Endothelial cell (in vitro differentiated cells): ENCODE measurements around the gene OGN. TPM values are rescaled to one million over a fixed set of nuclear protein-coding genes. Genes with fewer than 3 reads are reported as not detected.

Source experiments
- DNase-seq: peaks from one replicate; pipeline ENCODE4 v3.0.0; 2021; ENCODE audit warnings: low spot score
- H3K27ac Mint-ChIP-seq: one replicate; pipeline ENCODE4 v1.8.0; 2021; ENCODE audit warnings: mixed read lengths, inconsistent platforms; ENCODE audit not compliant: unreplicated experiment
- H3K27me3 Mint-ChIP-seq: one replicate; pipeline ENCODE4 v1.8.0; 2021; ENCODE audit warnings: mild to moderate bottlenecking, moderate library complexity, mixed read lengths, inconsistent platforms; ENCODE audit not compliant: unreplicated experiment
- H3K36me3 Mint-ChIP-seq: one replicate; pipeline ENCODE4 v1.8.0; 2021; ENCODE audit warnings: mild to moderate bottlenecking, low read depth, mixed read lengths, inconsistent platforms; ENCODE audit not compliant: unreplicated experiment
- H3K4me1 Mint-ChIP-seq: one replicate; pipeline ENCODE4 v1.8.0; 2021; ENCODE audit warnings: mild to moderate bottlenecking, mixed read lengths, inconsistent platforms; ENCODE audit not compliant: unreplicated experiment
- H3K4me3 Mint-ChIP-seq: one replicate; pipeline ENCODE4 v1.8.0; 2021; ENCODE audit warnings: mild to moderate bottlenecking, mixed read lengths, inconsistent platforms; ENCODE audit not compliant: unreplicated experiment
- H3K9me3 Mint-ChIP-seq: one replicate; pipeline ENCODE4 v1.8.0; 2021; ENCODE audit warnings: mixed read lengths, inconsistent platforms; ENCODE audit not compliant: unreplicated experiment
- CTCF ChIP-seq: fragments of 200-600 bp; sonication (generic); IDR thresholded peaks from one replicate; pipeline ENCODE4 v1.5.0; 2021; ENCODE audit warnings: antibody characterized with exemption; ENCODE audit not compliant: unreplicated experiment
- total RNA-seq: library from RNA; stranded (reverse); fragmentation: NEBNext Ultra II Directional; extraction: Animal tissue kit (Norgen Biotek cat#: 25700); gene quantifications from one replicate; pipeline ENCODE4 v1.2.1, GENCODE V29; 2021; ENCODE audit not compliant: unreplicated experiment

OGN gene
- total RNA-seq, 1 donor from 2014 or later: not detected

- Mint-ChIP-seq H3K27me3 (no peaks in the 10 kb centered on the region), H3K9me3 (no peaks in the 10 kb centered on the region), H3K4me1 (peaks cover 17% of the 10 kb centered on the region), H3K36me3 (no peaks in the 10 kb centered on the region), H3K4me3 (no peak overlapping the region), H3K27ac (no peak overlapping the region)
- DNase-seq: no peak
- no peak for TF ChIP-seq CTCF
These were observed 26.5 kb downstream of the OGN start for GRCh38 chr9:92377876-92378275.

DNA sequence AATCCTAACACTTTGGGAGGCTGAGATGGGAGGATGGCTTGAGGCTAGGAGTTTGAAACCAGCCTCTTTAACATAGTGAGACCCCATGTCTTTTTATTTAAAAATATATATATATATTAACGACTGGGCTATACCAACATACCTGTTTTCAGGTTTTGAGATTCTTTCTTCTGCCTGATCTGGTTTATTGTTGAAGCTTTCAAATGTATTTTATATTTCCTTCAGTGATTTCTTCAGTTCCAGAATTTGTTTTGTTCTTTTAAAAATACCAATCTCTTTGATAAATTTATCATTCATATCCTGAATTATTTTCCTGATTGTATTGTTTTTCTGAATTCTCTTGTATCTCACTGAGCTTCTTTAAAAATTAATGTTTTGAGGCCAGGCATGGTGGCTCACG is 31.2 kb downstream of the OGN start:
- no peak overlapping the region for H3K4me3 Mint-ChIP-seq
- no peaks in the 10 kb centered on the region for H3K9me3 Mint-ChIP-seq
- DNase-seq: no peak
- no peak overlapping the region for H3K27ac Mint-ChIP-seq
- H3K27me3 Mint-ChIP-seq: no peaks in the 10 kb centered on the region
- no peaks in the 10 kb centered on the region for H3K36me3 Mint-ChIP-seq
- H3K4me1 Mint-ChIP-seq: peaks cover 5% of the 10 kb centered on the region
- no peak for TF ChIP-seq CTCF

DNA sequence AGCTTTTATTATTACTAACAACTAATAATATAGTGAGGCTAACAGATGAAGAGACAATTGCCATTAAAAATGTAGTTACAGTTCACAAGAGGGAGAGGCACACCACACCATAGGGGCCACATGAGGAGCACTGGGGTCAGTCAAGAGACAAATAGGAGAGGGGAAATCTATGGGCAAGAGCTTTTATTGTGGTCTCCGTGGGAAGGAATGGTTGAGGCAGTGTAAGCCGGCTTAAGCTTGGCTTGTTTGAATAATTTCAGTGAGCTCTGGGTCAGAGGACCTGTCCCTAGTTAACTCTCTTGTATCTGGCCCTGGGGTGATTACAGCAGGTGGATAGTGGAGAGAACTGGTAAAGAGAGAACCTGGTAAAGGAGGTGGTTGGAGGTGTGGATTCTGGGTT is 35.3 kb downstream of the OGN start:
- no peaks in the 10 kb centered on the region for H3K9me3 Mint-ChIP-seq
- no peak for DNase-seq
- no peak overlapping the region for H3K27ac Mint-ChIP-seq
- no peak for TF ChIP-seq CTCF
- H3K4me1 Mint-ChIP-seq: no peaks in the 10 kb centered on the region
- H3K4me3 Mint-ChIP-seq: no peak overlapping the region
- H3K27me3 Mint-ChIP-seq: no peaks in the 10 kb centered on the region
- H3K36me3 Mint-ChIP-seq: no peaks in the 10 kb centered on the region

GRCh38 chr9:92360083-92360482 is 44.3 kb downstream of the OGN start:
- TF ChIP-seq CTCF: no peak
- H3K36me3 Mint-ChIP-seq: peaks cover 4% of the 10 kb centered on the region
- peaks cover 6% of the 10 kb centered on the region for H3K4me1 Mint-ChIP-seq
- no peak for DNase-seq
- no peak overlapping the region for H3K27ac Mint-ChIP-seq
- no peaks in the 10 kb centered on the region for H3K27me3 Mint-ChIP-seq
- no peak overlapping the region for H3K4me3 Mint-ChIP-seq
- no peaks in the 10 kb centered on the region for H3K9me3 Mint-ChIP-seq

- no peak overlapping the region for H3K4me3 Mint-ChIP-seq
- TF ChIP-seq CTCF: no peak
- no peaks in the 10 kb centered on the region for H3K27me3 Mint-ChIP-seq
- no peak for DNase-seq
- peaks cover 7% of the 10 kb centered on the region for H3K36me3 Mint-ChIP-seq
- H3K4me1 Mint-ChIP-seq: peaks cover 6% of the 10 kb centered on the region
- H3K9me3 Mint-ChIP-seq: no peaks in the 10 kb centered on the region
- H3K27ac Mint-ChIP-seq: peak overlapping the region; percentile 44
These were observed 44.9 kb downstream of the OGN start for GRCh38 chr9:92359394-92359995.
